ENCODE measurements around the gene RASGRP4.
"Not testable (repeated sequence)": the region's sequence is repeated elsewhere in the genome, so short reads cannot be mapped to it uniquely, and the experiment has no call there.

RASGRP4 gene

DNA sequence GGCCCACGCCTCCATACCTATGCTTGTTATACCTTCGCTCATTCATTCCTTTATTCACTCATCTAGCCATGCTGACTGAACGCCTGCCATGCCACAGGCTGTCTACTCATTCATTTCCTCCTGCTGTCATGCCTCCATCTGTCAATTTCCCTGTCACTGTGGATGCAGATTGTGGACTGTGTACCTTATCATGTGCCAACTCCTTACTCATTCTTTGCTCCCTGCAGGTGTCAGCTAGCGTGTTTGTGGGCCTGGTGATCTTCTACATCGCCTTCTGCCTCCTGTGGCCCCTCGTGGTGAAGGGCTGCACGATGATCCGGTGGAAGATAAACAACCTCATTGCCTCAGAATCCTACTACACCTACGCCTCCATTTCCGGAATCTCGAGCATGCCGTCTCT, 55.7 kb downstream of the RASGRP4 start:
- Histone ChIP-seq H3K79me2 (ENCODE audit: insufficient read depth, low read length) (peaks cover 7% of the 10 kb centered on the region), H2AFZ (ENCODE audit: low read length) (no peak overlapping the region), H3F3A (ENCODE audit: low read depth) (no peaks in the 10 kb centered on the region), H3K9me2 (replicated peaks; ENCODE audit: low read depth, low read length) (no peaks in the 10 kb centered on the region), H3K36me3 (ENCODE audit: insufficient read depth, low read length) (no peaks in the 10 kb centered on the region), H3K4me3 (ENCODE audit: low read length, poor library complexity, severe bottlenecking) (no peak overlapping the region), H3K27me3 (ENCODE audit: insufficient read depth, low read length, poor library complexity, severe bottlenecking) (no peaks in the 10 kb centered on the region), H3K9ac (ENCODE audit: low read depth, low read length, poor library complexity, severe bottlenecking) (no peak overlapping the region), H3K4me2 (ENCODE audit: low read depth, low read length, poor library complexity, severe bottlenecking) (no peak overlapping the region), H4K20me1 (ENCODE audit: insufficient read depth, low read length, poor library complexity, severe bottlenecking) (peaks cover 2% of the 10 kb centered on the region), H3K4me1 (ENCODE audit: insufficient read depth, low read length, poor library complexity, severe bottlenecking) (peaks cover 7% of the 10 kb centered on the region), H3K9me3 (ENCODE audit: insufficient read depth, low read depth, low read length) (no peaks in the 10 kb centered on the region)
- TF ChIP-seq EZH2phosphoT487 (IDR thresholded peaks at IDR 0.05; ENCODE audit: borderline replicate concordance): no peak
- TF ChIP-seq, protein P1, sequence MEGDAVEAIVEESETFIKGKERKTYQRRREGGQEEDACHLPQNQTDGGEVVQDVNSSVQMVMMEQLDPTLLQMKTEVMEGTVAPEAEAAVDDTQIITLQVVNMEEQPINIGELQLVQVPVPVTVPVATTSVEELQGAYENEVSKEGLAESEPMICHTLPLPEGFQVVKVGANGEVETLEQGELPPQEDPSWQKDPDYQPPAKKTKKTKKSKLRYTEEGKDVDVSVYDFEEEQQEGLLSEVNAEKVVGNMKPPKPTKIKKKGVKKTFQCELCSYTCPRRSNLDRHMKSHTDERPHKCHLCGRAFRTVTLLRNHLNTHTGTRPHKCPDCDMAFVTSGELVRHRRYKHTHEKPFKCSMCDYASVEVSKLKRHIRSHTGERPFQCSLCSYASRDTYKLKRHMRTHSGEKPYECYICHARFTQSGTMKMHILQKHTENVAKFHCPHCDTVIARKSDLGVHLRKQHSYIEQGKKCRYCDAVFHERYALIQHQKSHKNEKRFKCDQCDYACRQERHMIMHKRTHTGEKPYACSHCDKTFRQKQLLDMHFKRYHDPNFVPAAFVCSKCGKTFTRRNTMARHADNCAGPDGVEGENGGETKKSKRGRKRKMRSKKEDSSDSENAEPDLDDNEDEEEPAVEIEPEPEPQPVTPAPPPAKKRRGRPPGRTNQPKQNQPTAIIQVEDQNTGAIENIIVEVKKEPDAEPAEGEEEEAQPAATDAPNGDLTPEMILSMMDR (conservative IDR thresholded peaks at IDR 0.05; ENCODE audit: low read length): no peak

DNA sequence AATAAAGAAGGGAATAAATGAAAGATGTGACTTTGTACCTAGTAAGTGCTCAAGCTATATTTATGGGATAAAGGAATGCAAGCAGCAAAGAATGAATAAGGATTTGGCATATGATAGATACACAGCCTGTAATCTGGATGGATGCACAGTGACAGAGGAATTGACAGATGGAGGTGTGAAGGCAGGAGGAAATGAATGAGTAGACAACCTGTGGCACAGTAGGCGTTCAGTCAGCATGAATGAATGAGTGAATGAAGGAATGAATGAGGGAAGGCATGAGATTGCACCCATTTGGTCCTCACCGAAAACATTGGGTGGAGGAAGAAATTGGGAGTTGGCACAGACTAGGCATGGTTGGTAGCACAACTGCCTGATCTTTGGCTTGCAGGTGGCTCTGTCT, 56.4 kb downstream of the RASGRP4 start:
- Histone ChIP-seq H3K36me3 (ENCODE audit: insufficient read depth, low read length) (no peaks in the 10 kb centered on the region), H3K4me1 (ENCODE audit: insufficient read depth, low read length, poor library complexity, severe bottlenecking) (peaks cover 5% of the 10 kb centered on the region), H3K9me3 (ENCODE audit: insufficient read depth, low read depth, low read length) (no peaks in the 10 kb centered on the region), H3F3A (ENCODE audit: low read depth) (no peaks in the 10 kb centered on the region), H3K4me2 (ENCODE audit: low read depth, low read length, poor library complexity, severe bottlenecking) (no peak overlapping the region), H3K9ac (ENCODE audit: low read depth, low read length, poor library complexity, severe bottlenecking) (no peak overlapping the region), H2AFZ (ENCODE audit: low read length) (no peak overlapping the region), H3K9me2 (replicated peaks; ENCODE audit: low read depth, low read length) (no peaks in the 10 kb centered on the region), H3K27me3 (ENCODE audit: insufficient read depth, low read length, poor library complexity, severe bottlenecking) (no peaks in the 10 kb centered on the region), H3K4me3 (ENCODE audit: low read length, poor library complexity, severe bottlenecking) (no peak overlapping the region), H3K79me2 (ENCODE audit: insufficient read depth, low read length) (no peaks in the 10 kb centered on the region), H4K20me1 (ENCODE audit: insufficient read depth, low read length, poor library complexity, severe bottlenecking) (no peaks in the 10 kb centered on the region)
- no peak for TF ChIP-seq EZH2phosphoT487 (IDR thresholded peaks at IDR 0.05; ENCODE audit: borderline replicate concordance)
- TF ChIP-seq, protein P1 (conservative IDR thresholded peaks at IDR 0.05; ENCODE audit: low read length): no peak

- H3K9ac ChIP-seq (ENCODE audit: low read depth, low read length, poor library complexity, severe bottlenecking): no peak overlapping the region
- H3K4me3 ChIP-seq (ENCODE audit: low read length, poor library complexity, severe bottlenecking): no peak overlapping the region
- no peak overlapping the region for H2AFZ ChIP-seq (ENCODE audit: low read length)
- no peaks in the 10 kb centered on the region for H3K9me3 ChIP-seq (ENCODE audit: insufficient read depth, low read depth, low read length)
- no peaks in the 10 kb centered on the region for H4K20me1 ChIP-seq (ENCODE audit: insufficient read depth, low read length, poor library complexity, severe bottlenecking)
- no peaks in the 10 kb centered on the region for H3K36me3 ChIP-seq (ENCODE audit: insufficient read depth, low read length)
- H3K79me2 ChIP-seq (ENCODE audit: insufficient read depth, low read length): no peaks in the 10 kb centered on the region
- H3F3A ChIP-seq (ENCODE audit: low read depth): no peaks in the 10 kb centered on the region
- H3K27me3 ChIP-seq (ENCODE audit: insufficient read depth, low read length, poor library complexity, severe bottlenecking): no peaks in the 10 kb centered on the region
- no peak overlapping the region for H3K4me2 ChIP-seq (ENCODE audit: low read depth, low read length, poor library complexity, severe bottlenecking)
- TF ChIP-seq, protein P1 (conservative IDR thresholded peaks at IDR 0.05; ENCODE audit: low read length): no peak
- TF ChIP-seq EZH2phosphoT487 (IDR thresholded peaks at IDR 0.05; ENCODE audit: borderline replicate concordance): no peak
- no peaks in the 10 kb centered on the region for H3K9me2 ChIP-seq (replicated peaks; ENCODE audit: low read depth, low read length)
- H3K4me1 ChIP-seq (ENCODE audit: insufficient read depth, low read length, poor library complexity, severe bottlenecking): no peaks in the 10 kb centered on the region
Measured at GRCh38 chr19:38367041-38367440, 59.0 kb downstream of the RASGRP4 start.

GRCh38 chr19:38362946-38363688, 62.9 kb downstream of the RASGRP4 start:
- H4K20me1 ChIP-seq (ENCODE audit: insufficient read depth, low read length, poor library complexity, severe bottlenecking); H3K27me3 ChIP-seq (ENCODE audit: insufficient read depth, low read length, poor library complexity, severe bottlenecking); H3K79me2 ChIP-seq (ENCODE audit: insufficient read depth, low read length); H3K9me3 ChIP-seq (ENCODE audit: insufficient read depth, low read depth, low read length); H3F3A ChIP-seq (ENCODE audit: low read depth); H3K36me3 ChIP-seq (ENCODE audit: insufficient read depth, low read length); H3K4me1 ChIP-seq (ENCODE audit: insufficient read depth, low read length, poor library complexity, severe bottlenecking); H3K9me2 ChIP-seq (replicated peaks; ENCODE audit: low read depth, low read length); H3K9ac ChIP-seq (ENCODE audit: low read depth, low read length, poor library complexity, severe bottlenecking); H2AFZ ChIP-seq (ENCODE audit: low read length): not testable (repeated sequence)
- peak overlapping the region; percentile 67 for H3K4me2 ChIP-seq (ENCODE audit: low read depth, low read length, poor library complexity, severe bottlenecking)
- H3K4me3 ChIP-seq (ENCODE audit: low read length, poor library complexity, severe bottlenecking): peak overlapping the region; percentile 70
